IMR-90 (cell line): Measurements from ENCODE around the gene DCTN1. TPM values are rescaled to one million over a fixed set of nuclear protein-coding genes. Genes with fewer than 3 reads are reported as not detected.

Experiments used
- ATAC-seq: fragments of 200-7000 bp; cut with Tn5 transposase; 2 replicates; pipeline ENCODE4 v1.9.1; 2020; ENCODE audit warnings: low read depth, mild to moderate bottlenecking, moderate library complexity
- BruUV-seq: library from RNA; stranded (reverse); fragments of 400-500 nt; replicated peaks from 2 replicates; lab custom pipeline; 2021; lab: Mats Ljungman, UMichigan
- CTCF ChIA-PET: fragments of 300-600 bp; formaldehyde crosslinking; extraction: SDS; loops from one replicate; lab custom pipeline; 2021; ENCODE audit warnings: antibody characterized with exemption; lab: Yijun Ruan, JAX
- POLR2A ChIA-PET: fragments of 300-600 bp; sonication (Branson Sonifier 250); formaldehyde crosslinking; loops from one replicate; lab custom pipeline; 2022; ENCODE audit warnings: antibody characterized with exemption; ENCODE audit not compliant: unreplicated experiment; lab: Charles Lee
- DNase-seq: peaks from one replicate; pipeline ENCODE4 v3.0.0; 2013
- H2AFZ ChIP-seq: replicated peaks from 2 replicates; pipeline ENCODE3; 2013; ENCODE audit warnings: low read length, mild to moderate bottlenecking; ENCODE audit not compliant: poor library complexity
- H2AK5ac ChIP-seq: 2 replicates; pipeline ENCODE4 v1.6.1; 2013; ENCODE audit warnings: low read depth, low read length, inconsistent platforms
- H2AK9ac ChIP-seq: replicated peaks from 2 replicates; pipeline ENCODE3; 2013; ENCODE audit warnings: mild to moderate bottlenecking, low read depth, low read length, moderate library complexity; ENCODE audit not compliant: poor library complexity
- H2BK120ac ChIP-seq: 2 replicates; pipeline ENCODE4 v1.6.1; 2013; ENCODE audit warnings: low read depth, low read length, inconsistent platforms
- H2BK15ac ChIP-seq: 3 replicates; pipeline ENCODE4 v1.6.1; 2013; ENCODE audit warnings: low read depth, low read length, inconsistent platforms
- H2BK20ac ChIP-seq: 2 replicates; pipeline ENCODE4 v1.6.1; 2013; ENCODE audit warnings: low read depth, mild to moderate bottlenecking, inconsistent platforms, low read length, moderate library complexity
- H2BK5ac ChIP-seq: 2 replicates; pipeline ENCODE4 v1.6.1; 2013; ENCODE audit warnings: mild to moderate bottlenecking, low read depth, low read length, inconsistent platforms; ENCODE audit not compliant: poor library complexity, severe bottlenecking
- H3K14ac ChIP-seq: replicated peaks from 2 replicates; pipeline ENCODE4 v1.6.1; 2013; ENCODE audit warnings: low read depth, low read length, inconsistent platforms
- H3K18ac ChIP-seq: 2 replicates; pipeline ENCODE4 v1.6.1; 2013; ENCODE audit warnings: low read depth, low read length, control low read depth
- H3K23ac ChIP-seq: 2 replicates; pipeline ENCODE4 v1.6.1; 2013; ENCODE audit warnings: low read depth, low read length, inconsistent platforms
- H3K27ac ChIP-seq: 2 replicates; pipeline ENCODE4 v1.5.1; 2013; ENCODE audit warnings: mild to moderate bottlenecking, control low read depth, low read length; ENCODE audit not compliant: insufficient read depth
- H3K27me3 ChIP-seq: 2 replicates; pipeline ENCODE4 v1.6.1; 2013; ENCODE audit warnings: low read length; ENCODE audit not compliant: control insufficient read depth, insufficient read depth
- H3K36me3 ChIP-seq: 2 replicates; pipeline ENCODE4 v1.6.1; 2013; ENCODE audit warnings: low read length, mixed read lengths; ENCODE audit not compliant: control insufficient read depth, insufficient read depth
- H3K4ac ChIP-seq: 2 replicates; pipeline ENCODE4 v1.6.1; 2013; ENCODE audit warnings: low read depth, low read length, inconsistent platforms
- H3K4me1 ChIP-seq: 2 replicates; pipeline ENCODE4 v1.6.1; 2013; ENCODE audit warnings: low read length, mixed read lengths; ENCODE audit not compliant: control insufficient read depth, insufficient read depth
- H3K4me2 ChIP-seq: 2 replicates; pipeline ENCODE4 v1.6.1; 2013; ENCODE audit warnings: low read depth, mild to moderate bottlenecking, control low read depth, low read length, moderate library complexity
- H3K4me3 ChIP-seq: 2 replicates; pipeline ENCODE4 v1.5.1; 2013; ENCODE audit warnings: low read depth, mild to moderate bottlenecking, control low read depth, low read length, moderate library complexity; ENCODE audit not compliant: insufficient read depth
- H3K56ac ChIP-seq: 2 replicates; pipeline ENCODE4 v1.6.1; 2013; ENCODE audit warnings: low read length, inconsistent platforms; ENCODE audit not compliant: insufficient read depth; ENCODE audit errors: extremely low read depth
- H3K79me1 ChIP-seq, 2 experiments: 2 replicates each; pipeline ENCODE4 v1.6.1; 2013; ENCODE audit warnings: low read length in 2 of 2, inconsistent platforms in 1 of 2, low read depth in 1 of 2
- H3K9ac ChIP-seq: 2 replicates; pipeline ENCODE4 v1.6.1; 2013; ENCODE audit warnings: low read depth, low read length, control low read depth
- H3K9me1 ChIP-seq: 2 replicates; pipeline ENCODE4 v1.6.1; 2013; ENCODE audit warnings: low read length, inconsistent platforms; ENCODE audit not compliant: insufficient read depth
- H3K9me3 ChIP-seq: 2 replicates; pipeline ENCODE4 v1.6.1; 2013; ENCODE audit warnings: low read length; ENCODE audit not compliant: control insufficient read depth, insufficient read depth
- H4K20me1 ChIP-seq: 2 replicates; pipeline ENCODE4 v1.6.1; 2013; ENCODE audit warnings: low read length, inconsistent platforms; ENCODE audit not compliant: insufficient read depth
- H4K5ac ChIP-seq: 2 replicates; pipeline ENCODE4 v1.6.1; 2013; ENCODE audit warnings: mild to moderate bottlenecking, low read depth, low read length, control low read depth
- H4K8ac ChIP-seq, 2 experiments: 2 replicates each; pipeline ENCODE4 v1.6.1; 2013; ENCODE audit warnings: low read depth in 2 of 2, low read length in 2 of 2, control low read depth in 1 of 2, inconsistent platforms in 1 of 2
- H4K91ac ChIP-seq: 2 replicates; pipeline ENCODE4 v1.6.1; 2013; ENCODE audit warnings: low read depth, low read length, inconsistent platforms; ENCODE audit not compliant: insufficient read depth
- CEBPB ChIP-seq: IDR thresholded peaks from 2 replicates; pipeline ENCODE4 v1.6.1; 2012; ENCODE audit warnings: low read depth, low read length, improper control_type of control experiment
- CHD1 ChIP-seq: IDR thresholded peaks from 2 replicates; pipeline ENCODE4 v1.6.1; 2012; ENCODE audit warnings: low read depth, low read length, improper control_type of control experiment
- ELK1 ChIP-seq: fragments of 150-350 bp; IDR thresholded peaks from 2 replicates; pipeline ENCODE4 v1.6.1; 2016; ENCODE audit warnings: low read depth, mild to moderate bottlenecking, low read length, moderate library complexity, borderline replicate concordance
- MAFK ChIP-seq: IDR thresholded peaks from 2 replicates; pipeline ENCODE4 v1.6.1; 2012; ENCODE audit warnings: low read depth, low read length, improper control_type of control experiment
- MAZ ChIP-seq: IDR thresholded peaks from 2 replicates; pipeline ENCODE4 v1.6.1; 2012; ENCODE audit warnings: low read depth, mild to moderate bottlenecking, low read length, improper control_type of control experiment, moderate library complexity, borderline replicate concordance
- POLR2A ChIP-seq: IDR thresholded peaks from 2 replicates; pipeline ENCODE4 v1.6.1; 2012; ENCODE audit warnings: mild to moderate bottlenecking, low read depth, low read length
- USF2 ChIP-seq: fragments of 150-350 bp; IDR thresholded peaks from 2 replicates; pipeline ENCODE4 v1.6.1; 2017; ENCODE audit warnings: mild to moderate bottlenecking, antibody characterized with exemption, low read length, low read depth
- WGBS, 2 experiments: methylation state at CpG; one replicate each; pipeline versions ENCODE4 v1.1.5 to v1.1.7; 2013; ENCODE audit warnings: missing lambda C conversion rate in 2 of 2; ENCODE audit not compliant: insufficient read length in 1 of 2; ENCODE audit errors: extremely low coverage in 2 of 2; 5-methylcytosine and 5-hydroxymethylcytosine counted together
- dilution Hi-C: fragments of 300-500 bp; cut with HindIII; formaldehyde crosslinking; loops from one replicate; pipeline ENCODE4 v1.14.3; 2018; ENCODE audit warnings: low sequenced_read_pairs; ENCODE audit not compliant: unreplicated experiment
- in situ Hi-C: fragments of 300-500 bp; cut with MboI; formaldehyde crosslinking; loops from 3 replicates; pipeline ENCODE4 v1.14.3; 2019; ENCODE audit warnings: low sequenced_read_pairs, inconsistent platforms, mixed read lengths
- intact Hi-C: fragments of 100-400 bp; cut with micrococcal nuclease; formaldehyde crosslinking; loops from 2 replicates; pipeline ENCODE4 v1.10.0; 2022
- polyA plus RNA-seq, 3 experiments: library from polyadenylated mRNA; depleted of rRNA; stranded (reverse); fragments of >200 nt; gene quantifications; 2 replicates each; pipeline ENCODE4 v1.2.3, GENCODE V29; 2012; ENCODE audit warnings: low replicate concordance in 1 of 3
- total RNA-seq: library from RNA; depleted of rRNA; stranded (reverse); fragments of >200 nt; gene quantifications from 2 replicates; pipeline ENCODE4 v1.2.3, GENCODE V29; 2012

Gene DCTN1
- total and polyA plus RNA-seq, 2 of the 4 experiments (the other 2 are of a cell fraction), result 136 to 204 TPM

DNA sequence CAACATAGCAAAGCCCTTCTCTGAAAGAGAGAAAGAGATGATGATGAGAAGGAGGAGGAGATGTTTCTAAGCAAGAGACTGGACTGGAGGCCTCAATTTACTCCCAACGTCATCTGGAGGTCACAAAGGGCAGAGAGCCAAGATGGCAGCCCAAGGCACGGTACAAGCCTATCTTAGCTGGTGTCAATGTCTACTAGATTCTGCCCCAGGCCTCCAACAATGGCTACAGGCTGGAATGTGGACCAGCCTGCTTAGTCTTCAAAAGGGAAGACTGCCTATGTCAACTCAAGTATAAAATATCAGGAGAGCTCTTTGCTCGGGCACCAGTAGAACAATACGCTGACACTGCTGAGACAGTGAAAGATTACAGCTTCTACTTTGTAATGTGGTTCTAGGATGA, 30.2 kb downstream of the DCTN1 start:
- Histone ChIP-seq H3K9me3 (no peaks in the 10 kb centered on the region), H3K27me3 (peaks cover 10% of the 10 kb centered on the region), H3K4me2 (no peak overlapping the region), H2BK20ac (no peak overlapping the region), H3K27ac (no peak overlapping the region), H2BK15ac (no peak overlapping the region), H3K56ac (no peak overlapping the region), H3K9me1 (no peaks in the 10 kb centered on the region), H3K4me3 (no peak overlapping the region), H2BK120ac (no peak overlapping the region), H3K4ac (no peak overlapping the region), H2AFZ (no peak overlapping the region), H2AK9ac (no peak overlapping the region), H3K18ac (no peak overlapping the region), H3K9ac (no peak overlapping the region), H4K20me1 (no peaks in the 10 kb centered on the region), H3K79me1 (no peaks in the 10 kb centered on the region), H3K14ac (no peak overlapping the region), H4K91ac (no peak overlapping the region), H2AK5ac (no peak overlapping the region), H3K36me3 (no peaks in the 10 kb centered on the region), H4K5ac (no peak overlapping the region), H3K4me1 (no peaks in the 10 kb centered on the region), H2BK5ac (no peak overlapping the region), H4K8ac (no peak overlapping the region), H3K23ac (no peak overlapping the region)
- DNase-seq (no peak), ATAC-seq (no peak)
- POLR2A ChIA-PET, result no interaction called here
- CTCF ChIA-PET, result interaction anchor here (1.1 kb wide), 1 partner anchor 15 kb away, joined by 3 read pairs; no protein-coding TSS in a partner anchor
- BruUV-seq, result no TSS peak
- 50% methylated on average over 2 of the region's 4 CpGs; no CpG with 5 or more reads in 1 of the 2 experiments for WGBS, 2 experiments
- dilution Hi-C loops, result no loop called here
- in situ Hi-C loops, result loop anchor here (25.0 kb wide), 1 partner anchor 538 kb away; no protein-coding TSS in a partner anchor
- TF ChIP-seq ELK1 (no peak), CEBPB (no peak), POLR2A (no peak), MAZ (no peak), MAFK (no peak), USF2 (no peak), CHD1 (no peak)
- intact Hi-C loops, result no loop called here
